Measurements from ENCODE around the gene LTBR.

LTBR gene

GRCh38 chr12:6396031-6396430, 12.1 kb downstream of the LTBR start:
- no peak overlapping the region for H3K4me3 ChIP-seq (replicated peaks in 1 of 2; ENCODE audit: low read depth in 2 of 2, low read length in 2 of 2)
- DNase-seq (ENCODE audit: low read depth in 2 of 2): no peak
- TF ChIP-seq, protein P1, sequence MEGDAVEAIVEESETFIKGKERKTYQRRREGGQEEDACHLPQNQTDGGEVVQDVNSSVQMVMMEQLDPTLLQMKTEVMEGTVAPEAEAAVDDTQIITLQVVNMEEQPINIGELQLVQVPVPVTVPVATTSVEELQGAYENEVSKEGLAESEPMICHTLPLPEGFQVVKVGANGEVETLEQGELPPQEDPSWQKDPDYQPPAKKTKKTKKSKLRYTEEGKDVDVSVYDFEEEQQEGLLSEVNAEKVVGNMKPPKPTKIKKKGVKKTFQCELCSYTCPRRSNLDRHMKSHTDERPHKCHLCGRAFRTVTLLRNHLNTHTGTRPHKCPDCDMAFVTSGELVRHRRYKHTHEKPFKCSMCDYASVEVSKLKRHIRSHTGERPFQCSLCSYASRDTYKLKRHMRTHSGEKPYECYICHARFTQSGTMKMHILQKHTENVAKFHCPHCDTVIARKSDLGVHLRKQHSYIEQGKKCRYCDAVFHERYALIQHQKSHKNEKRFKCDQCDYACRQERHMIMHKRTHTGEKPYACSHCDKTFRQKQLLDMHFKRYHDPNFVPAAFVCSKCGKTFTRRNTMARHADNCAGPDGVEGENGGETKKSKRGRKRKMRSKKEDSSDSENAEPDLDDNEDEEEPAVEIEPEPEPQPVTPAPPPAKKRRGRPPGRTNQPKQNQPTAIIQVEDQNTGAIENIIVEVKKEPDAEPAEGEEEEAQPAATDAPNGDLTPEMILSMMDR (IDR thresholded peaks at IDR 0.05; ENCODE audit: low read depth, low read length): no peak

- no peak overlapping the region for H3K4me3 ChIP-seq (replicated peaks in 1 of 2; ENCODE audit: low read depth in 2 of 2, low read length in 2 of 2)
- no peak for DNase-seq (ENCODE audit: low read depth in 2 of 2)
- TF ChIP-seq, protein P1 (IDR thresholded peaks at IDR 0.05; ENCODE audit: low read depth, low read length): no peak
Observed at GRCh38 chr12:6399884-6400644, 16.1 kb downstream of the LTBR start.

- no peak for DNase-seq (ENCODE audit: low read depth in 2 of 2)
- TF ChIP-seq, protein P1 (IDR thresholded peaks at IDR 0.05; ENCODE audit: low read depth, low read length): no peak
- H3K4me3 ChIP-seq (replicated peaks in 1 of 2; ENCODE audit: low read depth in 2 of 2, low read length in 2 of 2): no peak overlapping the region
Observed at GRCh38 chr12:6404390-6404789, 20.4 kb downstream of the LTBR start.

- no peak overlapping the region for H3K4me3 ChIP-seq (replicated peaks in 1 of 2; ENCODE audit: low read depth in 2 of 2, low read length in 2 of 2)
- TF ChIP-seq, protein P1 (IDR thresholded peaks at IDR 0.05; ENCODE audit: low read depth, low read length): no peak
- DNase-seq (ENCODE audit: low read depth in 2 of 2): no peak
Observed at GRCh38 chr12:6405963-6406362, 22.0 kb downstream of the LTBR start.

DNA sequence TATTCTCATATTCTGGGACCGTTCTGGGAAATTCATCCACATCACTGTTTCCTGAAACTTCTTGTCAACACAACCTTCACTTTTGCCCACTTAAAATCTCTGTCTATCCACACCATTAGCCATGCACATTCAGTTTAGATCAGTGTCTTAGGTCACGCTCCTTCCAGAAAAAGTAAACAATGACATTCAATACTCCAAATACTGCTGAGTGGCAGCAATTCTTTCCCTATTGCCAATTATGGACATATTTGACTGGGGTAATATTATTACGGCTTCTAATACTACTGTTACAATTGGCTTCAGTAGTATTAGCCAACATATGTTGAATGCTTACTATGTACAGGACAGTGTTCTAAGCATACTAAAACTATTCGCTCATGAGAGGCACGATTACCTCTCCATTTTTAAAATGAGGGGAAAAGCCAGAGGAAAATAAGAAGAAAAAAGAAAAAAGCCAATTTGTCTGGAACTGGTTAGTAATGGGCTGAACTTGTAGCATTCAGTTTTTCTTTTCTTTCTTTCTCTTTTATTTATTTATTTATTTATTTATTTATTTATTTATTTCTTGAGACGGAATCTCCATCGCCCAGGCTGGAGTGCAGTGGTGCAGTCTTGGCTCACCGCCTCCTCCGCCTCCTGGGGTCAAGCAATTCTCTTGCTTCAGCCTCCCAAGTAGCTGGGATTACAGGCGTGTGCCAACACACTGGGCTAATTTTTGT, 23.4 kb downstream of the LTBR start:
- DNase-seq (ENCODE audit: low read depth in 2 of 2): no peak
- TF ChIP-seq, protein P1 (IDR thresholded peaks at IDR 0.05; ENCODE audit: low read depth, low read length): no peak
- no peak overlapping the region for H3K4me3 ChIP-seq (replicated peaks in 1 of 2; ENCODE audit: low read depth in 2 of 2, low read length in 2 of 2)

DNA sequence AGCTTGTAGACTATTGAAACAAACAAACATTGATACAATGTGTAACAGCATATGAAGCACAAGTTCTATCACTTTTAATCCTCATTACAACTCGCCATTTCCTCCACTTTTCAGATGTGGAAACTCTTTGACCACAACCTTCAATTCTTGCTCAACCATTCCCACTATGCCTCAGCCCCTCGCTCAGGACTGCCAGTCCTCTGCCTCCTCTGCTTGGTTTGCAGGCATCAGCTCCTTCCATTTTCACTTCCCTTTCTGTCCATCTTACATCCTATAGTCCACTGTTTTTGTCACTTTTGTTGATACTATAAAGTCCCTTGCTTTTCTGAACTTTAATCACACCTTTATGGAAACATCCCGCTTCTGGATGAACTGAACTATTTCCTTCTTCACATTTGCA, 32.6 kb downstream of the LTBR start:
- DNase-seq (ENCODE audit: low read depth in 2 of 2): no peak
- TF ChIP-seq, protein P1 (IDR thresholded peaks at IDR 0.05; ENCODE audit: low read depth, low read length): no peak
- H3K4me3 ChIP-seq (replicated peaks in 1 of 2; ENCODE audit: low read depth in 2 of 2, low read length in 2 of 2): no peak overlapping the region
